GM12892 (cell line): ENCODE measurements around the gene ERAP2.

Source experiments
- POLR2A ChIP-seq: IDR thresholded peaks from 2 replicates; pipeline ENCODE4 v1.6.1; 2011; ENCODE audit warnings: low read depth, low read length, control low read depth
- POLR2AphosphoS5 ChIP-seq: IDR thresholded peaks from 2 replicates; pipeline ENCODE4 v1.6.1; 2011; ENCODE audit warnings: low read depth, low read length, control low read depth
- TAF1 ChIP-seq: IDR thresholded peaks from 2 replicates; pipeline ENCODE4 v1.6.1; 2011; ENCODE audit warnings: low read depth, mild to moderate bottlenecking, control low read depth, low read length, borderline replicate concordance

DNA sequence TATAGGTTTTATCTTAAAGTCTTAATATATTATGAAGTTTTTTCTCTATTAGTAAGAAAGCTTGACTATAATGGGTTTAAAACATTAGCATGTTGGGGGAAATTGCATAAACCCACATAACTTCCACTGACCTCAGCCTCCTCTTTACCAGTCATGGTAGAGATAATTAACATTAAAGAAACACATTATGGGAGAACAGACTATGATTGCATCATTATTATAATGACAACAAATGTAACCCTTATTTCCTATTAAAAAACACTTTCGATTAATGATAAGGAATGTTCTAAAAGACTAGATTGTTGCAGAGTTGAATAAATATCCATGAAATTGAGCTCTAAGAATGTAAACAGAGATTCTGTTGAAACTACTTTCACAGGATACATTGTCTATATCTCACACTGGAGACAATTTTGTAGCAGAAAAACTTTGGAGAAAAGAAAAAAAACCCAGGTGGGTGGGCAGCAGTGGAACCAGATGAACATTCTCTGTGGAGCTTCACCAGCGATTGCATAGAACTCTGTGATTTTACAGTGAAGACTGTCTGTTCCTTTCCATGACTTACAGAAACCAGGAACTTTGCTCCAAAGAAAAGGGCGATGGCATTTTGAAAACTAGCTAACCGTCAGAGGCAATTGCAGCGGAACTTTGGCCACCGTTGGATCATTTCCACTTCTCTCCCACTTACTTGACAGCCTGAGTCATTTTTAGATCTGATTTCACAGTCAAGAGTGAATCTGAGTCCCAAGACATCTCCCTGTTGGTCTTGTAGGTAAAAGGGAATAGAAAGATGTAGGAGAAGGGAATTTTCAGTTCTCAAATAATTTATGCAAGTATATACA lies 21.0 kb upstream of the ERAP2 start:
- no peak for TF ChIP-seq TAF1
- TF ChIP-seq POLR2A = no peak
- TF ChIP-seq POLR2AphosphoS5 = no peak
